ENCODE data around the gene FAM47E. TPM values are rescaled to one million over a fixed set of nuclear protein-coding genes. Genes with fewer than 3 reads are reported as not detected.
"Not testable (repeated sequence)": the region's sequence is repeated elsewhere in the genome, so short reads cannot be mapped to it uniquely, and the experiment has no call there.

The FAM47E gene
- polyA plus RNA-seq, 2 donors = 0.47 to 0.71 TPM

DNA sequence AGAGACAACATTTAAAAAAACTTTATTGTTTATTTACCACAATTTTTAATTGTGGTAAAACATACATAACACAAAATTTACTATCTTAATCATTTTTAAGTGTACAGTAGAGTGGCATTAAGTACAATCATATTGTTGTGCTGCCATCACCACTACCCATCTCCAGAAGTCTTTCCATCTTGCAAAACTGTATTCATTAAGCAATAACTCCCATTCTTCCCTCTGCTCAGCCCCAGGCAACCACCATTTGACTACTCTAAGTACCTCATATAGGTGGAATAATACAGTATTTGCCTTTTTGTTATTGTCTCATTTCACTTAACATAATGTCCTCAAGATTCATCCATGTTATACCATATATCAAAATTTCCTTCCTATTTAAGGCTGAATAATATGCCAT, 12.8 kb upstream of the FAM47E start:
- no peak overlapping the region for H3K4me3 ChIP-seq (ENCODE audit: low read depth in 1 of 2, low read length in 2 of 2)
- no peaks in the 10 kb centered on the region for H3K9me3 ChIP-seq (ENCODE audit: control insufficient read depth in 2 of 2, insufficient read depth in 1 of 2, low read depth in 1 of 2, low read length in 1 of 2)
- no peak overlapping the region for H3K27ac ChIP-seq (ENCODE audit: low read depth in 2 of 2, low read length in 1 of 2)
- peaks cover 0 to 2% of the 10 kb centered on the region in 2 donors for H3K4me1 ChIP-seq (ENCODE audit: control insufficient read depth in 2 of 2, insufficient read depth in 2 of 2, low read length in 1 of 2)
- H3K27me3 ChIP-seq (ENCODE audit: control insufficient read depth in 1 of 2, insufficient read depth in 2 of 2, low read length in 2 of 2) = no peaks in the 10 kb centered on the region
- no peaks in the 10 kb centered on the region for H3K36me3 ChIP-seq (ENCODE audit: control insufficient read depth in 2 of 2, insufficient read depth in 2 of 2, low read length in 1 of 2)

DNA sequence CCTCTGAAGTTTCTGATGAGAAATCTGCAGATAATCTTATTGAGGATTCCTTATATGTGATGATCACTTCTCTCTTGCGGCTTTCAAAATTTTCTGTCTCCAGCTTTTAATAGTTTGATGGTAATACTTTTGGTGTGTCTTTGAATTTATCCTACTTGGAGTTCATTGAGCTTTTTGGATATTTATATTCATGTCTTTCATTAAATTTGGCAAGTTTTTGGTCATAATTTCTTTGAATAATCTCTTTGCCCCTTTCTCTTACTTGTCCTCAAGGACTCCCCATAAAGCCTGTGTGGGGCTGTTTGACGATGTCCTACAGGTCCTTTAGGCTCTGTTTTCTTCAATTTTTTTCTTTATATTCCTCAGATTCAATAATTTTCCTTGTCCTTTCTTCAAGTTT, 11.3 kb upstream of the FAM47E start:
- 95 to 99% methylated on average over 2 of the region's 2 CpGs for WGBS, 2 donors
- no peak overlapping the region for H3K4me3 ChIP-seq (ENCODE audit: low read depth in 1 of 2, low read length in 2 of 2)
- no peaks in the 10 kb centered on the region for H3K9me3 ChIP-seq (ENCODE audit: control insufficient read depth in 2 of 2, insufficient read depth in 1 of 2, low read depth in 1 of 2, low read length in 1 of 2)
- no peaks in the 10 kb centered on the region for H3K36me3 ChIP-seq (ENCODE audit: control insufficient read depth in 2 of 2, insufficient read depth in 2 of 2, low read length in 1 of 2)
- no peak overlapping the region for H3K27ac ChIP-seq (ENCODE audit: low read depth in 2 of 2, low read length in 1 of 2)
- no peaks in the 10 kb centered on the region for H3K4me1 ChIP-seq (ENCODE audit: control insufficient read depth in 2 of 2, insufficient read depth in 2 of 2, low read length in 1 of 2)
- no peaks in the 10 kb centered on the region for H3K27me3 ChIP-seq (ENCODE audit: control insufficient read depth in 1 of 2, insufficient read depth in 2 of 2, low read length in 2 of 2)

DNA sequence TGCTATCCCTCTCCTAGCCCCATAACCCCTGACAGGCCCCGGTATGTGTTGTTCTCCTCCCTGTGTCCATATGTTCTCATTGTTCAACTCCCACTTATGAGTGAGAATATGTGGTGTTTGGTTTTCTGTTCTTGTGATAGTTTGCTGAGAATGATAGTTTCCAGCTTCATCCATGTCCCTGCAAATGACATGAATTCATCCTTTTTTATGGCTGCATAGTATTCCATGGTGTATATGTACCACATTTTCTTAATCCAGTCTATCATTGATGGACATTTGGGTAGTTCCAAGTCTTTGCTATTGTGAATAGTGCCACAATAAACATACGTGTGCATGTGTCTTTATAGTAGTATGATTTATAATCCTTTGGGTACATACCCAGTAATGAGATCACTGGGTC, 7.6 kb upstream of the FAM47E start:
- H3K9me3 ChIP-seq (ENCODE audit: control insufficient read depth in 2 of 2, insufficient read depth in 1 of 2, low read depth in 1 of 2, low read length in 1 of 2); H3K36me3 ChIP-seq (ENCODE audit: control insufficient read depth in 2 of 2, insufficient read depth in 2 of 2, low read length in 1 of 2): not testable (repeated sequence)
- 92 to 96% methylated on average over 2 of the region's 2 CpGs for WGBS, 2 donors

DNA sequence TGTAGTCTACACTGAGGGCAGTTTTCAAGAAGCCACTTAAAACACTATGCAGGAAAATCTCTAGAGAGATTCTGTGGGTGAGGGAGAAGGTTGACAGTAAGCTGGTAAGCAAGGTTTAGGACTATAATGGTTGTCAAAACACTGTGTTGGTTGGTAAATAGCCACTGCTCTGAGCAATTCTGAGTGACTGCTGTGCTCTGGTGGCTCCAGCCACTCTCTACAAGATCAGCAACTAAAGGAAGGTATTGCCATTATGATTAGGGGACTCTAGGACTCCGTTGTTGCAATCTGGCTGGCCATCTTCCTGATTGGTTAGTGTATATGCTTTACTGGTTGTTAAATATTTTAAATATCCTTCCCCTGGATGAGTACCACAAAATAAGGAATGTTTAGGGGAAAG, 5.5 kb upstream of the FAM47E start:
- H3K4me1 ChIP-seq (ENCODE audit: control insufficient read depth in 2 of 2, insufficient read depth in 2 of 2, low read length in 1 of 2) = peaks cover 0 to 1% of the 10 kb centered on the region in 2 donors
- WGBS, 2 donors = 38 to 57% methylated on average over 1 of the region's 1 CpG
- H3K9me3 ChIP-seq (ENCODE audit: control insufficient read depth in 2 of 2, insufficient read depth in 1 of 2, low read depth in 1 of 2, low read length in 1 of 2) = no peaks in the 10 kb centered on the region
- H3K36me3 ChIP-seq (ENCODE audit: control insufficient read depth in 2 of 2, insufficient read depth in 2 of 2, low read length in 1 of 2) = no peaks in the 10 kb centered on the region
- no peak overlapping the region for H3K27ac ChIP-seq (ENCODE audit: low read depth in 2 of 2, low read length in 1 of 2)
- no peaks in the 10 kb centered on the region for H3K27me3 ChIP-seq (ENCODE audit: control insufficient read depth in 1 of 2, insufficient read depth in 2 of 2, low read length in 2 of 2)
- H3K4me3 ChIP-seq (ENCODE audit: low read depth in 1 of 2, low read length in 2 of 2) = no peak overlapping the region

More for the DNA sequence above, 7.6 kb upstream of the FAM47E start:
- H3K27me3 ChIP-seq (ENCODE audit: control insufficient read depth in 1 of 2, insufficient read depth in 2 of 2, low read length in 2 of 2); H3K27ac ChIP-seq (ENCODE audit: low read depth in 2 of 2, low read length in 1 of 2); H3K4me3 ChIP-seq (ENCODE audit: low read depth in 1 of 2, low read length in 2 of 2); H3K4me1 ChIP-seq (ENCODE audit: control insufficient read depth in 2 of 2, insufficient read depth in 2 of 2, low read length in 1 of 2): not testable (repeated sequence)

DNA sequence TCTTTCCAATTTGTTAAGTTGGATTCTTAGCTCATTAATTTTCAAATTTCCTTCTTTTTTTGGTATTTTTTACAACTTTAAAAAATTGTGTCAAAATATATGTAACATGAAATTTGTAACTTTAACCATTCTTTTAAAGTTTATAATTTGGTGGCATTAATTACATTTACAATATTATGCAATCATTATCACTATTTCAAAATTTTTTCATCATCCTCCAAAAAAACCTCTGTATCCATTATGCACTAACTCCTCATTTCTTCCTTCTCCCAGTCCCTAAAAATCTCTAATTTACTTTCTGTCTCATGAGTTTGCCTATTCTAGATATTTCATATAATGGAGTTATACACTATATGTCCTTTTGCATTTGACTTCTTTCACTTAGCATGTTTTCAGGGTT, 4.7 kb upstream of the FAM47E start:
- Histone ChIP-seq H3K36me3 (ENCODE audit: control insufficient read depth in 2 of 2, insufficient read depth in 2 of 2, low read length in 1 of 2) (no peaks in the 10 kb centered on the region), H3K27me3 (ENCODE audit: control insufficient read depth in 1 of 2, insufficient read depth in 2 of 2, low read length in 2 of 2) (no peaks in the 10 kb centered on the region), H3K9me3 (ENCODE audit: control insufficient read depth in 2 of 2, insufficient read depth in 1 of 2, low read depth in 1 of 2, low read length in 1 of 2) (no peaks in the 10 kb centered on the region), H3K4me3 (ENCODE audit: low read depth in 1 of 2, low read length in 2 of 2) (no peak overlapping the region), H3K27ac (ENCODE audit: low read depth in 2 of 2, low read length in 1 of 2) (no peak overlapping the region), H3K4me1 (ENCODE audit: control insufficient read depth in 2 of 2, insufficient read depth in 2 of 2, low read length in 1 of 2) (peaks cover 0 to 2% of the 10 kb centered on the region in 2 donors)

DNA sequence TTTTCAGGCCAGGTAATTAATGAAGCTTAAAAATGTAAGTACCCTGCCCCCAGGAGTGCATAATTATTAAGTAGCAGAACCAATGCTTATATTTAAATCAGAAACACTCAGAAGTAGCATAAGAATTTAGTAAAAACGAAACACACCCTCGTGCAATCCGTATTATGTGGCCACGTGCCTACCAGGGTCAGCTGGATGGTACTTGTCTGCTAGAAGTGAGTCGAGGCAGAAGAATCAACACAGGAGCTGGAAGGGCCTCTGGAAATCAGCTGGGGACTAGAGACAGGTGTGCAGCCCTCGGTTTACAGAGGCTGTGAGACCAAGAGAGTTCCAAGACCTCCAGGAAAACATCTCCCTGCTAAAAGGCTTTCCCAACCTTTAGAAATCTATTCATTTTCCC, 559 bp upstream of the FAM47E start:
- H3K4me3 ChIP-seq (ENCODE audit: low read depth in 1 of 2, low read length in 2 of 2) = peak overlapping the region; percentile 42 to 60
- H3K36me3 ChIP-seq (ENCODE audit: control insufficient read depth in 2 of 2, insufficient read depth in 2 of 2, low read length in 1 of 2) = no peaks in the 10 kb centered on the region
- H3K27me3 ChIP-seq (ENCODE audit: control insufficient read depth in 1 of 2, insufficient read depth in 2 of 2, low read length in 2 of 2) = no peaks in the 10 kb centered on the region
- WGBS, 2 donors = 11 to 12% methylated on average over 6 of the region's 6 CpGs
- no peaks in the 10 kb centered on the region for H3K9me3 ChIP-seq (ENCODE audit: control insufficient read depth in 2 of 2, insufficient read depth in 1 of 2, low read depth in 1 of 2, low read length in 1 of 2)
- peaks cover 0 to 2% of the 10 kb centered on the region in 2 donors for H3K4me1 ChIP-seq (ENCODE audit: control insufficient read depth in 2 of 2, insufficient read depth in 2 of 2, low read length in 1 of 2)
- no peak overlapping the region for H3K27ac ChIP-seq (ENCODE audit: low read depth in 2 of 2, low read length in 1 of 2)

DNA sequence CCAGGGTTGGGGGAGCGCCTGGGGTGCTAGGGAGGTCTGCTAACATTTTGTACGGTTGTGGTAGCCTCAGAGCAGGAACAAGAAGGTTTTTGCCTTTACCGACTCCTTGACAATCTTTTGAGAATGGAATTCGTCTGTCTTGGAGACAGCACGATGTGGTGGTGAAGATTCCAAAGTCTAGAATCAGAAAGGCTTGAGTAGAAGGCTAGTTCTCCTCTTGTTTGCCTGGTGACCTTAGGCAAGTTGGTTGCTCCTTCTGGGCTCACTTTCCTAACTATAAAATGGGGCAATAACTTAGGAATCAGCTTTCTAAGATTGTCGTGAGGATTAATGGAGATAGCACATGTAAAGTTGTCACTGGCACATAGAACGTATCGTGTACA, 741 bp downstream of the FAM47E start:
- H3K36me3 ChIP-seq (ENCODE audit: control insufficient read depth in 2 of 2, insufficient read depth in 2 of 2, low read length in 1 of 2) = no peaks in the 10 kb centered on the region
- H3K4me1 ChIP-seq (ENCODE audit: control insufficient read depth in 2 of 2, insufficient read depth in 2 of 2, low read length in 1 of 2) = peaks cover 0 to 2% of the 10 kb centered on the region in 2 donors
- H3K27ac ChIP-seq (ENCODE audit: low read depth in 2 of 2, low read length in 1 of 2) = no peak overlapping the region
- H3K9me3 ChIP-seq (ENCODE audit: control insufficient read depth in 2 of 2, insufficient read depth in 1 of 2, low read depth in 1 of 2, low read length in 1 of 2) = no peaks in the 10 kb centered on the region
- WGBS, 2 donors = 80 to 82% methylated on average over 8 of the region's 8 CpGs
- H3K4me3 ChIP-seq (ENCODE audit: low read depth in 1 of 2, low read length in 2 of 2) = peak overlapping the region; percentile 42 to 60
- H3K27me3 ChIP-seq (ENCODE audit: control insufficient read depth in 1 of 2, insufficient read depth in 2 of 2, low read length in 2 of 2) = no peaks in the 10 kb centered on the region

DNA sequence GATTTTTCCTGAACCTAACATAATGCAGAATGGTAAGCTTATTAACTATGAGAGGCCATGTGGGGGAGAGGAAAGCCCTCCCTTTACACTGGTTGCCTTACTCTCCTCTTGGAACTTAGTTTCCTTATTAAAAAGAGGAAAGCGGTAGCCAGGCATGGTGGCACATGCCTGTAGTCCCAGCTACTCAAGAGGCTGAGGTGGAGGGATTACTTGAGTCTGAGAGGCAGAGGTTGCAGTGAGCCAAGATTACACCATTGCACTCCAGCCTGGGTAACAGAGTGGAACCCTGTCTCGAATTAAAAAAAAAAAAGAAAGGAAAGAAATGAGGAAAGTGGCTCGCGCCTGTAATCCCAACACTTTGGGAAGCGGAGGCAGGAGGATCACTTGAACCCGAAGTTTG, 2.0 kb downstream of the FAM47E start:
- Histone ChIP-seq H3K9me3 (ENCODE audit: control insufficient read depth in 2 of 2, insufficient read depth in 1 of 2, low read depth in 1 of 2, low read length in 1 of 2) (no peaks in the 10 kb centered on the region), H3K4me1 (ENCODE audit: control insufficient read depth in 2 of 2, insufficient read depth in 2 of 2, low read length in 1 of 2) (peaks cover 0 to 2% of the 10 kb centered on the region in 2 donors), H3K27me3 (ENCODE audit: control insufficient read depth in 1 of 2, insufficient read depth in 2 of 2, low read length in 2 of 2) (no peaks in the 10 kb centered on the region), H3K27ac (ENCODE audit: low read depth in 2 of 2, low read length in 1 of 2) (no peak overlapping the region), H3K36me3 (ENCODE audit: control insufficient read depth in 2 of 2, insufficient read depth in 2 of 2, low read length in 1 of 2) (no peaks in the 10 kb centered on the region), H3K4me3 (ENCODE audit: low read depth in 1 of 2, low read length in 2 of 2) (no peak overlapping the region)
- 78 to 81% methylated on average over 6 of the region's 6 CpGs for WGBS, 2 donors

DNA sequence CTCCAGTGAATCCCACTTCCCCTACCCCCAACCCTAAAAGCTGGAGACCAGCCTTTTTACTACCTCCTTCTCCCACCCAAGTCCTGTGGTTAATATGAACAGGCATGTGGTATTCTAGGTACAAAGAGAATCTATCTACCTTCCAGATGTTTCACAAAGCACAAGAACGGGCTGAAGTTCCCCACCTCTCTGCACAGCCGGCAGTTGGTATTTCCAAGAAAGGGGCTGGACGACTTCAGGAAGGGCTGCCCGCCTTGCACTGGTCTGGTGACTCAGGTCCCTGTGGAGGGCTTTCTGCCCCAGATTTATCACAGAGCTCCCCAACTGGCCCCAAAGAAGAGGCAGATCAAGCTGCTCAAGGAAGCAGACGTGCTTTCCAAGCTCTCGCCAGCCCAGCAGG, 4.5 kb downstream of the FAM47E start:
- no peaks in the 10 kb centered on the region for H3K36me3 ChIP-seq (ENCODE audit: control insufficient read depth in 2 of 2, insufficient read depth in 2 of 2, low read length in 1 of 2)
- 73 to 86% methylated on average over 6 of the region's 6 CpGs for WGBS, 2 donors

DNA sequence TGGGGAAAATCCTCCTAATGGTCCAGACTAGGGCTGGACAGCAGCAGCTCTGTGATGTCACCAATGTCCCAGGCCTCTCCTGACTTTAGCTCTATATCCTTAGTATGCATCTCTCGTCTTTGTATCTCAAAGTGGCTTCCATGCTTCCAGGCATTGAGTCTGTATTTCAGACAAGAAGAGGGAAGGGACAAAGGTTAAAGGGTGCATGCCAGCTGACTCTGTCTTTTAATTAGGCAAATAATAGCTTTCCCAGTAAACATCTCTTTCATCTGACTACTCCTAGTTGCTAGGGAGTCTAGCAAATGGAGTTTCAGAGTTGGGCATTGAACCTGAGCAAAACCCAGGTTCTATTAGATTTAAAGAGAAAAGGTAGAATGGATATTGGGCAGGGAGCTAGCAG, 5.4 kb downstream of the FAM47E start:
- Histone ChIP-seq H3K27ac (ENCODE audit: low read depth in 2 of 2, low read length in 1 of 2) (no peak overlapping the region), H3K4me1 (ENCODE audit: control insufficient read depth in 2 of 2, insufficient read depth in 2 of 2, low read length in 1 of 2) (no peaks in the 10 kb centered on the region), H3K9me3 (ENCODE audit: control insufficient read depth in 2 of 2, insufficient read depth in 1 of 2, low read depth in 1 of 2, low read length in 1 of 2) (no peaks in the 10 kb centered on the region), H3K4me3 (ENCODE audit: low read depth in 1 of 2, low read length in 2 of 2) (no peak overlapping the region), H3K27me3 (ENCODE audit: control insufficient read depth in 1 of 2, insufficient read depth in 2 of 2, low read length in 2 of 2) (no peaks in the 10 kb centered on the region), H3K36me3 (ENCODE audit: control insufficient read depth in 2 of 2, insufficient read depth in 2 of 2, low read length in 1 of 2) (no peaks in the 10 kb centered on the region)
- WGBS, 2 donors = 79 to 83% methylated on average over 1 of the region's 1 CpG

More for the DNA sequence above, 4.5 kb downstream of the FAM47E start:
- Histone ChIP-seq H3K27ac (ENCODE audit: low read depth in 2 of 2, low read length in 1 of 2) (no peak overlapping the region), H3K4me1 (ENCODE audit: control insufficient read depth in 2 of 2, insufficient read depth in 2 of 2, low read length in 1 of 2) (peaks cover 0 to 1% of the 10 kb centered on the region in 2 donors), H3K9me3 (ENCODE audit: control insufficient read depth in 2 of 2, insufficient read depth in 1 of 2, low read depth in 1 of 2, low read length in 1 of 2) (no peaks in the 10 kb centered on the region), H3K4me3 (ENCODE audit: low read depth in 1 of 2, low read length in 2 of 2) (no peak overlapping the region), H3K27me3 (ENCODE audit: control insufficient read depth in 1 of 2, insufficient read depth in 2 of 2, low read length in 2 of 2) (no peaks in the 10 kb centered on the region)

All from esophagus (tissue), 2 donors.